Right hindlimb (tissue), 1 donor: ENCODE results near the gene MAP4K5.
"Not testable (repeated sequence)": the region's sequence is repeated elsewhere in the genome, so short reads cannot be mapped to it uniquely, and the experiment has no call there.

Source experiments
- DNase-seq: peaks from one replicate; pipeline ENCODE4 v3.0.0-alpha.2; 2018

MAP4K5 gene

GRCh38 chr14:50531595-50532501 is 521 bp downstream of the MAP4K5 start:
- DNase-seq: peak; percentile 71

GRCh38 chr14:50530794-50531365 is 1.5 kb downstream of the MAP4K5 start:
- DNase-seq: no peak

- DNase-seq: no peak
Measured at GRCh38 chr14:50530358-50530757, 2.0 kb downstream of the MAP4K5 start.

GRCh38 chr14:50529288-50530179 is 2.8 kb downstream of the MAP4K5 start:
- no peak for DNase-seq

GRCh38 chr14:50528000-50528399 is 4.4 kb downstream of the MAP4K5 start:
- no peak for DNase-seq

GRCh38 chr14:50524731-50525515 is 7.4 kb downstream of the MAP4K5 start:
- no peak for DNase-seq

- no peak for DNase-seq
Measured at GRCh38 chr14:50524060-50524459, 8.3 kb downstream of the MAP4K5 start.

GRCh38 chr14:50523271-50524041 is 8.9 kb downstream of the MAP4K5 start:
- no peak for DNase-seq

- DNase-seq: no peak
Measured at GRCh38 chr14:50521912-50522341, 10.4 kb downstream of the MAP4K5 start.

- DNase-seq: no peak
Measured at GRCh38 chr14:50520947-50521815, 11.2 kb downstream of the MAP4K5 start.

- DNase-seq: no peak
Measured at GRCh38 chr14:50516091-50516490, 16.3 kb downstream of the MAP4K5 start.

- DNase-seq: no peak
Measured at GRCh38 chr14:50512463-50512862, 19.9 kb downstream of the MAP4K5 start.

GRCh38 chr14:50510157-50510556 is 22.2 kb downstream of the MAP4K5 start:
- no peak for DNase-seq

GRCh38 chr14:50507078-50507477 is 25.3 kb downstream of the MAP4K5 start:
- not testable (repeated sequence) for DNase-seq

GRCh38 chr14:50501642-50502041 is 30.7 kb downstream of the MAP4K5 start:
- no peak for DNase-seq

GRCh38 chr14:50497351-50497750 is 35.0 kb downstream of the MAP4K5 start:
- no peak for DNase-seq

GRCh38 chr14:50489851-50490250 is 42.5 kb downstream of the MAP4K5 start:
- no peak for DNase-seq

- DNase-seq: no peak
Measured at GRCh38 chr14:50488521-50488920, 43.8 kb downstream of the MAP4K5 start.

- DNase-seq: no peak
Measured at GRCh38 chr14:50479041-50479440, 53.3 kb downstream of the MAP4K5 start.

- DNase-seq: no peak
Measured at GRCh38 chr14:50477760-50478159, 54.6 kb downstream of the MAP4K5 start.

GRCh38 chr14:50476134-50476533 is 56.2 kb downstream of the MAP4K5 start:
- no peak for DNase-seq
